Measurements from ENCODE around the gene MYOM3.

MYOM3 gene

DNA sequence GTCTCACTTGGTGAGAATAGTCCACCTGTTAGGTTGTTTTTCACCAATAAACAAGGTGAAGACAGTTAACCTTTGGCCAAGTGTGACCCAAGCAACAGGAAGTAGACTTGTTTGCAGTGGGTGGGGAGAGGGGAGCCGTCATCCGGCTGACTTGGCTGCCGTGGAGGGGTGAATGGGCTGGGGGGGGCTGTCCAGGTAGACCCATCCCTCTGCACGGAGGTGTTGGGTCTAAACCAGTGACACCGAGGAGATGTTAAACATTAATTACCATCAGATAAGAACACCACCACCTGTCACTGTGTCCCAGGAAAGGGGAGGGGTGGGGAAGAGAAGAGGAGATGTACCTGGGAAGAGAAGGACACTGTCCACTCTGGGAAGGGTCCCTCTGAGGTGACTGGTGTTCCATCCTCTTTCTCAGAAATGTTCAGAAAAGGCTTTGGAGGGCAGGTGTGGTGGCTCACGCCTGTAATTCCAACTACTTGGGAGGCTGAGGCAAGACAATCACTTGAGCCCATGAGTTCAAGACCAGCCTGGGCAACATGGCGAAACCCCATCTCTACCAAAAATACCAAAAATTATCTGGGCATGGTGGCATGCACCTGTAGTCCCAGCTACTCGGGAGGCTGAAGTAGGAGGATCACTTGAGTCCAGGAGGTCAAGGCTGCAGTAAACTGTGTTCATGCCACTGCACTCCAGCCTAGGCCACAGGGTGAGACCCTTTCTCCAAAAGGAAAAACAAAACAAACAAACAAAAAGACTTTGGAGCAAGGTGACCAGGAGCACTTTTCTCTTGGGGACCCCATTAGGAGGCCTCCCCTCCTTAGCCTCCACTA lies 6.7 kb upstream of the MYOM3 start:
- peak overlapping the region; percentile 85 for H3K27ac ChIP-seq
- no peak for DNase-seq (ENCODE audit: low read depth, low spot score)

DNA sequence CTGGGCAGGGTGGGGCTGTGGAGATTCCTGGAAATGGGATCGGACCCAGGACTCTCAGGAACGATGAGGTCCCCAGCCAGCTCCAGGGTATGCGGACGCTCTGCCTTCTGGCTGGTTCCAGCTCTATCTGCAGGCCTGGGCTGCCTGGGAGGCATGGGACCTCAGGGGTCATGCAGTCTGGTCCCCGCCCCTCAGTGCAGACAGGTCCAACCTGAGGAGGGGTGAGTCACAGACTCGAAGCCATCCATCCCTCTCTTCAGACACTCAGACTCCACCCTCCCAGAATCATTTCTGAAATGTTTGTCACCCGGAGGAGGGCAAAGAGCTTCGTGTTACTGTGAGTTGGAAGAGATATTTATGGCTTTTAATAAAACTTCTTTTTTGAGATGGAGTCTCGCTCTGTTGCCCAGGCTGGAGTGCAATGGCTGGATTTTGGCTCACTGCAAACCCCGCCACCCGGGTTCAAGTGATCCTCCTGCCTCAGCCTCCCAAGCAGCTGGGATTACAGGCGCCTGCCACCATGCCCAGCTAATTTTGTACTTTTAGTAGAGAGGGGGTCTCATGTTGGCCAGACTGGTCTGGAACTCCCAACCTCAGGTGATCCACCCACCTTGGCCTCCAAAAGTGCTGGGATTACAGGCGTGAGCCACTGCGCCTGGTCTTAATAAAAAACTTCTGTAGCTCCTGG lies 5.9 kb upstream of the MYOM3 start:
- peak overlapping the region; percentile 64 for H3K27ac ChIP-seq
- peak; percentile 54 for DNase-seq (ENCODE audit: low read depth, low spot score)

- DNase-seq (ENCODE audit: low read depth, low spot score): no peak
- peak overlapping the region; percentile 64 for H3K27ac ChIP-seq
Observed at GRCh38 chr1:24117132-24117531, 5.2 kb upstream of the MYOM3 start.

DNA sequence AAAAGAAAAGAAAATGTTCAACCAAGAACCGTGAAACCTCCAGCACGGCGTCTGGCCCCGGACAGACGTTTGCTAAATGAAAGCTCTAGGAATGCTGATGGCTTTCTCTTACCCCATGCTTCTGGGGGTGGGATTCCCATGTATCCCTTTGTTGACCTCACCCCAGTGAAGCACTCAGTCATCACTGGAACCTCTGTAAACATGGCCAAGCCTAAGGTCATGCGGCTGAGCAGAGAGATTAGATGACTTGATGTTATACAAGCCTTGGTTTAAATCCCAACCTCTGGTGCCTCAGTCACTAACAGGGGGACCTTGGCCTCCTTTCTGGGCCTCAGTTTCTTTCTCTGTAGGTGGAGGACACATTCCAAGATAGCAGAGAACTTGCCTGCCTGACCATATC lies 2.8 kb upstream of the MYOM3 start:
- DNase-seq (ENCODE audit: low read depth, low spot score): no peak
- no peak overlapping the region for H3K27ac ChIP-seq

GRCh38 chr1:24113641-24114033 lies 1.7 kb upstream of the MYOM3 start:
- DNase-seq (ENCODE audit: low read depth, low spot score): no peak
- no peak overlapping the region for H3K27ac ChIP-seq

DNA sequence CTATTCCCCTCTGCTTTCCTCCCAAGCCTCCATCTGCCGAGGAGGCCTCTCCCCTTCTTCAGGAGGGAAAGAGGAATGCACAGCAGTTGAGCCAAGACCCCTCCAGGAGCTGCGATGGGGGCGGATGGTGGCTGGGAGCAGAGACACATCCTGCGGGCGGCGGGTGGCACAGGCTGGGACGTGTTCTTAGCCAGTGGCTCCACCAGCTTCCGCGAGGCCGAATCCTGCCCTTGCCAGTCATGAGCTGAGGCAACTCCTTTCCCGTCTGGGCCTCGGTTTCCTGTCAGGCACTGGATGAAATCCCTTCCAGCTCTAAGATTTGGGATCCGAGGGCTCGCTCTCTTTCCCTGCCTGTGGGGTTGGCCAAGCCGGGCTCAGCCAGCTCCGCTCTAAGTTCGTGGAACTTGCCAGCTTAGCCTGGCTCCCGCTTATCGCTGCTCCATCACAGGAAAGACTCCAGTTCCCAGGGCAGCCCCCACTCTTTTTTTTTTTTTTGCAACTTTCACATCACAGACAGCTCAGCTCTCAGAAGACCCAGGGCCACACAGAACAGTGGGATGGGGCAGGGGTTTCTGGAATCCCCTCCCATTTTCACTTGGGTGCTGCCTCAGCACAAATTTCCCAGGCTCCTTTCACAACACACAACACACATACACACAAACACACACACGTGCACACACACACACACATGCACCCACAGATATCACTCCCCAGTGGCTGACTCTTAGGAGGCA lies 506 bp downstream of the MYOM3 start:
- no peak for DNase-seq (ENCODE audit: low read depth, low spot score)

DNA sequence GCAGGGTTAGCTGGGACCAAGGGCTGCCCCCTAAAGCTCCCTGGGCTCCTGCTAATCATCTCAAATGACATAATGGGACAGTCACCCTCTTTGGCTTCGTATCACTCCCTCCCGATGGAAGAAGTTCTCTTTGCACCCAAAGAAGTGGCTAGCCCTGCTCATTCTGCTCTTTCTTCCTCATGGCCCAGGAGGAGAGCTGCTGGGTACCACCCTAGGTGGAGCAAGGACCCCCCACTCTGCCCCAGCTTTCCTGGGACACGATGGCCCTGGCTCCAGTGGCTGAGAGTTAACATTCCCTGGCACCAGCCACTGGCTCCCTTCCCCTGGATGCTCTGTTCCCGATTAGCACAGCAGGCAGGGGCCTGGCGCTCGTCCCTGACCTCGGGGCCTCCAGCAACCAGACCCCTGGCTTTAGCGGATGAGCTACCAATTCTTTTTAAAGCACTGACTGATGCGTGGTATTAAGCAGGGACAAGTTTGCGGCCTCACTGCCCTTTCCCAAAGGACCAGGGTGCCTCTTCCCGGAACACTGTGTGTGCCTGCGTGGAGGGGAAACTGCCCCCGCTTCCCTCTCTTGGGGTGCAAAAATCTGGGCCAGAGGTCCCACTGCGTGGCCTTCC lies 1.2 kb downstream of the MYOM3 start:
- peak overlapping the region; percentile 77 for H3K27ac ChIP-seq
- DNase-seq (ENCODE audit: low read depth, low spot score): no peak

More for the DNA sequence above, 506 bp downstream of the MYOM3 start:
- H3K27ac ChIP-seq: peak overlapping the region; percentile 77

DNA sequence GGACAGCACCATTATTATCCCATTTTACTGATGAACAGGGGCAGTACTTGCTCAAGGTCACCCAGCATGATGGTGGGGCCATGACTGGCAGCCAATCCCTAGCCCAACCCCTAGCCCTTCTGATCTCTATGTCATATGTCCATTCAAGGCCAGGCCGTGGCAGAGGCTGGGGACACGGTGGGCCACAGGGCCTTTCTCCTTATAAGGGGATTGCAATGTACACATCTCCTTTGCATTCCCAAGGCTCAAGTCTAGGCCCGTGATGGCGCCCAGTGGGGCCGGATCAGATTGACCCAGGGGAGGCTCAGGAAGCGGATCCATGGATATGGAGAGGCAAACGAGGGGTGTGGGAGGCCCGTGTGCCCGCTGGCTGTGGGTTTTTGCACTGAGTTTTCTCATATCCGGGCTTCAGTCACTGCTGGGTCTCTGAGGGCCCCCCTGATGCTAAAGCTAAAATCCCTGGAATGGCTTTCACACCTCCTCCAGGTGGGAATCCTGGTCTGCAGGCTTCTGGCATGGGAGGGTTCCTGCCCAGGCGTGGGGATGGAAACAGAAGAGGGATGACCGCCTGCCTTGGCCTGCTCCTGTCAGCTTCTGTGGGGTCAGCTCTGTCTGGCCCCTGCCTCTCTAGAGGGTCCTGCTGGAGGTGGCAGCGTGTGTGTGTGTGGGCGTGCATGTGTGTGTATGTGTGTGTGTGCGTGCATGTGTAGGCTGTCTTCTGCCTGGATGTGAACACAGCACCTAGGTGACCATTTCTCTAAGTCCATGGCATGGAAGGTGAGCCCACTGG lies 2.1 kb downstream of the MYOM3 start:
- H3K27ac ChIP-seq: peak overlapping the region; percentile 72
- no peak for DNase-seq (ENCODE audit: low read depth, low spot score)

- H3K27ac ChIP-seq: peak overlapping the region; percentile 72
- no peak for DNase-seq (ENCODE audit: low read depth, low spot score)
Observed at GRCh38 chr1:24109166-24109483, 2.8 kb downstream of the MYOM3 start.

GRCh38 chr1:24108334-24109165 lies 3.4 kb downstream of the MYOM3 start:
- DNase-seq (ENCODE audit: low read depth, low spot score): peak; percentile 83
- peak overlapping the region; percentile 72 for H3K27ac ChIP-seq

DNA sequence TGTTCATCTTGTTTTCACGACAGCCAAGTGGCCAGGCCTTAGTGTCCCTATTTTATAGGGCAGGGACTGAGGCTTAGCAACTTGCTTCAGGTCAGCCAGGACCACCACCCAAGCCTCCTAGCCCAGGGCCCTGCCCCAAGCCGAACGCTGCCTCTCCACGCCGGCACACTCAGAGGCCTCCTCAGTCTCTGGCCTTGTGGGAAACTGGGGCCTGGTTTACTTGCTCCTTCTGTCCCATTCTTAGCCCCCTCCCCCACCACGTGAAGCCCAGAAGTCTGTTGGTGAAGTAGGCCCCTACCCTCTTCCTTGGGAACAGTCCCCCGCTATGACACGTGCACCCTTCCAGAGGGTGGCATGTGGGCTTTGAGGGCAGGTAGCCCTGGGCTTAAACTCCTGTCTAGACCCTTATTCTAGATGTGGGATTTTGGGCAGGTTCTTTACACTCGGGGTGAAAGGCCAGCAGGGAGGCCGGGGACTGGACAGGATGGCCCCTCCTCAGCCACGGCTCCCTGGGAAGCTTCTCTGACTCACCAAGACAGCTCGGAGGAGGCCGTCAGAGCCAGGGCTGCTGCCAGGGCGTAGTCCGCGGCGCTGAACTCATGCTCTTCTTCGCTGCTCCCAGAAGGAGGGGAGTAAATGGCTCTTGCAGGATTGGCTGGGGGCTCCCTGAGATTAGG lies 4.3 kb downstream of the MYOM3 start:
- no peak for DNase-seq (ENCODE audit: low read depth, low spot score)

DNA sequence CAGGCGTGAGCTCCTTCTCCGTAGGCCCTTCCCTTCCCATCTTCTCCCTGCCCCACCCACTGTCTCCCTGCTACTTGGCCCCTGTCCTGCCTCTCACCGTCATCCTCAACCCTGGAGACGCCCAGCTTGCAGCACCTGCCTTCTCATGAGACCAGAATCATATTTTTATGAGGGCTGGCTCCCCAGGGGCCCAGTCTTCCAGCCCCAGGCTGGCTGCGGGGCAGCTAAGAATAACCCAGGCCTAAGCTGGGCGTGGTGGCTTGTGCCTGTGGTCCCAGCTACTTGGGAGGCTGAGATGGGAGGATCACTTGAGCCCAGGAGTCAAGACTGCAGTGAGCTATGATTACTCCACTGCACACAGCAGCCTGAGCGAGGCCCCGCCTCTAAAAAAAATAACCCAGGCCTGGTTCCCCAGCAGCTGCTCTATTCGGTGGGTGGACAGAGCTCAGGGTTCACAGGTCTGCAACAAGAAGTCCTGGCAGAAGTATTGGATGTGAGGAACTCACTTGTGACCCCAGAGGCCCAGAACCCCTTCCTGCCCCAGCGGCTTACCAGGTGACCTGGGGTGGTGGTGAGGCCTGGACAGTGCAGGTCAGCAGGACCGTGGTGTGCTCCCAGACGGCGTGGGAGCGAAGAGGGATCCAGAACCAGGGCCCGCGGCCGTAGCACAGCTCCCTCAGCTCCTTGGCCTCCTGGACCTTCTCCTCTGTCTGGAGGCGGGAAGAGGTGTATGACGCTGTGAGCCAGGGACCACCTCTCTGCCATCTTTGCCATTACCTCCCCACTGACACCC lies 6.4 kb downstream of the MYOM3 start:
- DNase-seq (ENCODE audit: low read depth, low spot score): no peak

More for the DNA sequence above, 4.3 kb downstream of the MYOM3 start:
- H3K27ac ChIP-seq: no peak overlapping the region

GRCh38 chr1:24104854-24105253 lies 7.1 kb downstream of the MYOM3 start:
- DNase-seq (ENCODE audit: low read depth, low spot score): no peak
- H3K27ac ChIP-seq: no peak overlapping the region

More for the DNA sequence above, 6.4 kb downstream of the MYOM3 start:
- H3K27ac ChIP-seq: no peak overlapping the region

DNA sequence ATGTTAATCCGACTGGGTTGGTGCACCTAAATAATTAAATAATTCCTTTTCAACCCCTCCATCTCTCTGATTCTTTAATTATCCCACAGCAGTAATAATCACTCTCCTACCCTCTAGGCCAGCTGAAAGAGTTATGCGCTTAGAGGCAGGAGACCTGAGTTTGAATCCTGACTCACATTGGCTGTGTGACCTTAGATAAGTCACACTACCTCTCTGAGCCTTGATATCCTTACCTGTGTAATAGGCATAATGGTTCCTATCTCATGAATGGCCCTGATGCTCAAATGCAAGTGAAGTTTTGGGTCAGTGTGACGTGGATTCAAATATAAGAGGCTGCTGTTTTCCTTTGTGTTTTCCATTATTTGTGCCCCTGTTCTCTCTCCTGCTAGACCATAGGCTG lies 8.1 kb downstream of the MYOM3 start:
- no peak overlapping the region for H3K27ac ChIP-seq
- no peak for DNase-seq (ENCODE audit: low read depth, low spot score)

DNA sequence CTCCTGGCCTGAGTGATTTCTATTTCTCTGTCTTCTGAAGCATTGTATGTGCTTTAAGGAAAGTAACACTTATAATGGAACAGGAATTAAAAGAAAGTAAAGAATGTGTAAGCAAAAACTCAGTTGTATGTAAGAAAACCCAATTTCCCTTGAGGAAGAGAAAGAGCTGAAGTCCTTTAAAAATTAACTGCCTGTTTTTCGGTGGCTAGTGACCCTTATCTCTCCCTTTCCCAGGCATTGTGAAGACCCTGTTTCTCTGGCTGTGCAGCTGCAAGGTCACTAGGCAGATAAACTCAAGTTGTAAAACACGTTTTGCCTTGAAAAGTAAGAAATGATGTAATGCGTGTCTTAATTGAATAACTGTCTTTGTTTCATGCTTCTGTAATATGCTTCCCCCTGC lies 8.5 kb downstream of the MYOM3 start:
- DNase-seq (ENCODE audit: low read depth, low spot score): no peak
- no peak overlapping the region for H3K27ac ChIP-seq

DNA sequence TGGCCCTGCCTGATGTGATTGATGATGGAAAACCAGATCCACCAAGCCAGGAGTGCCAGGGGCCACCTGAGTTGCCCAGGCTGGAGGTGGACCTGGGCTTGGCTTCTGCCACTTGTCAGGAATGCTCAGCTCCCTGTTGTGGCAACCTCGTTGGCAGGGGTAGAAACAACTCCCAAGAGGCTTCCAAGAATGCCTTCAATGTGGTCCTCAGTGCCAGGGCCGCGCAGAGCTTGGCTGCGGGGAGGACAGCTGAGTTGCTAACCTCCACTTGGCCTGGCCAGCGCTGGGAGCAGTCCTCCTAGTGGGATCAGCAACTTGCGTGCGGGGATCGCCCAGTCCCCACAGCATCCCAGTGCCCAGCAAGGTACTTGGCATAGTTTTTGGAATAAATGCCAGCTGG lies 9.0 kb downstream of the MYOM3 start:
- no peak for DNase-seq (ENCODE audit: low read depth, low spot score)
- H3K27ac ChIP-seq: no peak overlapping the region

- no peak for DNase-seq (ENCODE audit: low read depth, low spot score)
- H3K27ac ChIP-seq: no peak overlapping the region
Observed at GRCh38 chr1:24101796-24102586, 9.9 kb downstream of the MYOM3 start.
